Ovary (tissue), 9 donors: ENCODE data around the gene SIK3. TPM values are rescaled to one million over a fixed set of nuclear protein-coding genes. Genes with fewer than 3 reads are reported as not detected.

Source experiments
- DNase-seq, 5 donors: peaks; one replicate each; pipeline ENCODE4 v3.0.0-alpha.2; 2019 to 2020
- H3K27ac ChIP-seq, 2 donors: fragments of 200-600 bp; one replicate each; pipeline versions ENCODE4 v1.5.1 to v1.8.0; 2019 to 2022
- H3K27me3 ChIP-seq: fragments of 200-600 bp; one replicate; pipeline ENCODE4 v1.8.0; 2022
- H3K36me3 ChIP-seq: fragments of 200-600 bp; sonication (generic); one replicate; pipeline ENCODE4 v1.5.1; 2019
- H3K4me1 ChIP-seq: one replicate; pipeline ENCODE4 v1.8.1; 2013; ENCODE audit warnings: mild to moderate bottlenecking, moderate library complexity; ENCODE audit not compliant: insufficient read depth
- H3K4me3 ChIP-seq: fragments of 200-600 bp; sonication (generic); one replicate; pipeline ENCODE4 v1.5.1; 2017
- H3K9me3 ChIP-seq, 2 donors: fragments of 200-600 bp in 1 of 2; sonication (generic) in 1 of 2; one replicate each; pipeline versions ENCODE4 v1.5.1 to v1.8.1; 2013 to 2019; ENCODE audit warnings: mild to moderate bottlenecking in 1 of 2, moderate library complexity in 1 of 2
- CTCF ChIP-seq, 3 donors: fragments of 450-650 bp in 2 of 3; fragments of 200-600 bp in 1 of 3; IDR thresholded peaks; one replicate each; pipeline versions ENCODE4 v1.5.1 to v1.8.0; 2016 to 2022; ENCODE audit warnings: antibody characterized with exemption in 3 of 3, mild to moderate bottlenecking in 1 of 3
- EP300 ChIP-seq: sonication (generic); formaldehyde crosslinking; IDR thresholded peaks from one replicate; pipeline ENCODE4 v1.6.1; 2017; ENCODE audit warnings: antibody characterized with exemption
- POLR2A ChIP-seq: fragments of 450-650 bp; IDR thresholded peaks from one replicate; pipeline ENCODE4 v1.6.1; 2017; ENCODE audit warnings: antibody characterized with exemption, mild to moderate bottlenecking, moderate library complexity
- WGBS, 3 donors: extraction: QIAGEN DNeasy Blood & Tissue Kit in 1 of 3; methylation state at CpG; one replicate each; pipeline versions ENCODE4 v1.1.5 to v1.1.7; 2013 to 2017; 5-methylcytosine and 5-hydroxymethylcytosine counted together
- intact Hi-C, 4 donors: fragments of 100-400 bp; cut with DNase I; formaldehyde crosslinking; loops; one replicate each; pipeline versions ENCODE4 v1.11.0 to v1.15.1; 2022 to 2023
- polyA plus RNA-seq, 2 donors: library from polyadenylated mRNA; stranded (reverse); fragments of 200-250 nt in 1 of 2; fragments of 350-450 nt in 1 of 2; fragmentation: Illumina TruSeq in 1 of 2; extraction: RNeasy Lipid Tissue Mini Kit (QIAGEN cat#74804) in 1 of 2; gene quantifications; one replicate each; pipeline ENCODE4 v1.2.3, GENCODE V29; 2013 to 2014
- total RNA-seq, 7 donors: library from RNA; depleted of rRNA in 2 of 7; stranded (reverse); fragments of >200 nt in 2 of 7; fragmentation: NEBNext Ultra II Directional in 3 of 7; extraction: Animal tissue kit (Norgen Biotek cat#: 25700) in 3 of 7; gene quantifications; one replicate each; pipeline versions ENCODE4 v1.1.0 to v1.2.4, GENCODE V29; 2016 to 2023
- donor health status: DM: no; HTN: no; CAD: no; lungs with moderate emphysema.
- donor health status: DM: no; HTN: no; CAD: no.
- donor health status: Bipolar disorder and iron deficiency.
- donor health status: DM: yes; HTN: yes; CAD: no.
- donor health status: DM: no; HTN: no; CAD: no.
- donor health status: DM: yes; HTN: yes; CAD: no.

SIK3 gene
- total and polyA plus RNA-seq, 9 donors: 18.3 to 134 (median 56.2) TPM

GRCh38 chr11:116882386-116882785 is 215.8 kb downstream of the SIK3 start:
- Histone ChIP-seq H3K27me3 (no peaks in the 10 kb centered on the region), H3K4me3 (no peak overlapping the region), H3K27ac (no peak overlapping the region), H3K4me1 (peaks cover 2% of the 10 kb centered on the region), H3K9me3 (no peaks in the 10 kb centered on the region), H3K36me3 (no peaks in the 10 kb centered on the region)
- TF ChIP-seq CTCF (IDR thresholded peaks at IDR 0.05) (no peak), POLR2A (no peak), EP300 (no peak)
- intact Hi-C loops: loop anchor here in 3 of 4 donors (5.0 to 10.0 kb wide), 2 partner anchors 225 to 342 kb away; no protein-coding TSS in a partner anchor
- no peak for DNase-seq

GRCh38 chr11:116881143-116881542 is 217.1 kb downstream of the SIK3 start:
- H3K9me3 ChIP-seq: no peaks in the 10 kb centered on the region
- intact Hi-C loops: loop anchor here in 3 of 4 donors (5.0 to 10.0 kb wide), 2 partner anchors 226 to 344 kb away; no protein-coding TSS in a partner anchor
- no peaks in the 10 kb centered on the region for H3K27me3 ChIP-seq
- no peak overlapping the region for H3K4me3 ChIP-seq
- DNase-seq: peak in 1 of 5 donors; percentile 37
- peaks cover 1% of the 10 kb centered on the region for H3K4me1 ChIP-seq
- TF ChIP-seq POLR2A (no peak), CTCF (IDR thresholded peaks at IDR 0.05) (no peak), EP300 (no peak)
- WGBS, 3 donors: 60 to 62% (median 60%) methylated on average over 6 of the region's 6 CpGs
- H3K27ac ChIP-seq: no peak overlapping the region
- no peaks in the 10 kb centered on the region for H3K36me3 ChIP-seq

- Histone ChIP-seq H3K9me3 (no peaks in the 10 kb centered on the region), H3K4me1 (no peaks in the 10 kb centered on the region), H3K36me3 (no peaks in the 10 kb centered on the region), H3K27ac (no peak overlapping the region), H3K4me3 (no peak overlapping the region), H3K27me3 (no peaks in the 10 kb centered on the region)
- no peak for TF ChIP-seq EP300
- peak in 2 of 3 donors; percentile 55 to 76 for TF ChIP-seq CTCF (IDR thresholded peaks at IDR 0.05)
- no peak for DNase-seq
- intact Hi-C loops: loop anchor here (5.0 to 10.0 kb wide), 3 partner anchors 227 to 347 kb away; no protein-coding TSS in a partner anchor
- WGBS, 3 donors: 30 to 39% (median 36%) methylated on average over 5 of the region's 5 CpGs
These were observed 218.2 kb downstream of the SIK3 start for GRCh38 chr11:116879800-116880625.

GRCh38 chr11:116876656-116877055 is 221.6 kb downstream of the SIK3 start:
- peaks cover 4% of the 10 kb centered on the region for H3K36me3 ChIP-seq
- TF ChIP-seq EP300: no peak
- no peak for TF ChIP-seq CTCF (IDR thresholded peaks at IDR 0.05)
- TF ChIP-seq POLR2A: no peak
- H3K27me3 ChIP-seq: no peaks in the 10 kb centered on the region
- 93 to 94% (median 93%) methylated on average over 8 of the region's 8 CpGs for WGBS, 3 donors
- no peak overlapping the region for H3K27ac ChIP-seq
- H3K4me3 ChIP-seq: no peak overlapping the region
- no peaks in the 10 kb centered on the region for H3K9me3 ChIP-seq
- no peak for DNase-seq
- no peaks in the 10 kb centered on the region for H3K4me1 ChIP-seq
- intact Hi-C loops: loop anchor here in 2 of 4 donors (5.0 kb wide), 2 partner anchors 231 to 351 kb away; no protein-coding TSS in a partner anchor
